Measurements from ENCODE around the gene CCDC88C. TPM values are rescaled to one million over a fixed set of nuclear protein-coding genes. Genes with fewer than 3 reads are reported as not detected.

The CCDC88C gene
- total and polyA plus RNA-seq, 12 donors: 2.2 to 8.4 (median 4.9) TPM

DNA sequence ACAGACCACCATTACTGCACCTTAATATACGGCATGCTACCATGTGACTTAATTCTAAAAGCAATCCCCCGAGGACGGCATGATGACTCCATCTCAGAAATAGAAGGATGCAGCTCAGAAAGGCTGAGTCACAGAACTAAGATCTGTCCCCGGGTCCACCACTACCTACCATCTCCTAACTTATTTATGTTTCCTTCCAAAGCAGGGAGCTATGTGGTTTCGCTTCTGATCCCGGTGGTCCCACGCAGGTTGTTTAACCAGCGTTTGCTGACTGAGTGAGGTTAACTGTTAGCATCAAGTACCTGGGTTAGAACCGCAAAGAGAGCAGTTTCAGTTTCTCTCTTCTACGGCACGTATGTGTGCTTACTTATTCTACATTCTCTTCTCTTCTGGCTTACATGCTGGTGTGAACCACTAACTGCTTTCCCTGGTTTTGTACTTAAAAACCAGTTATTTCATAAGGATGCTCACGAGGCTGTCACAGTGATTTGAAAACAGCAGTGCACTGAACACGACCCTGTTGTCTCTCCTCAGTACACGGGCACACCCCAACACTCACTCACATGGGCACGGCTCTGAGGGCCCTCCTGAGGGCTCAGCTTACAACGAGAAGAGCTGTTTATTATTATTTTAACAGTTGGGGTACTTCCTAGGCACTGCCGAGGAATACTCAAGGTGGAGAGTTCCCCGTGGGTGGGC, 66.7 kb downstream of the CCDC88C start:
- Histone ChIP-seq H3K4me3 (peak overlapping the region in 1 of 10 donors; percentile 34), H3K36me3 (no peaks in the 10 kb centered on the region), H3K27ac (peak overlapping the region in 1 of 10 donors; percentile 71), H3K9me3 (no peaks in the 10 kb centered on the region), H3K4me1 (peaks cover 0 to 80% (median 22%) of the 10 kb centered on the region in 9 donors), H3K27me3 (peaks cover 0 to 2% (median 0%) of the 10 kb centered on the region in 7 donors)
- DNase-seq (no peak), ATAC-seq (no peak)
- TF ChIP-seq, protein P1, sequence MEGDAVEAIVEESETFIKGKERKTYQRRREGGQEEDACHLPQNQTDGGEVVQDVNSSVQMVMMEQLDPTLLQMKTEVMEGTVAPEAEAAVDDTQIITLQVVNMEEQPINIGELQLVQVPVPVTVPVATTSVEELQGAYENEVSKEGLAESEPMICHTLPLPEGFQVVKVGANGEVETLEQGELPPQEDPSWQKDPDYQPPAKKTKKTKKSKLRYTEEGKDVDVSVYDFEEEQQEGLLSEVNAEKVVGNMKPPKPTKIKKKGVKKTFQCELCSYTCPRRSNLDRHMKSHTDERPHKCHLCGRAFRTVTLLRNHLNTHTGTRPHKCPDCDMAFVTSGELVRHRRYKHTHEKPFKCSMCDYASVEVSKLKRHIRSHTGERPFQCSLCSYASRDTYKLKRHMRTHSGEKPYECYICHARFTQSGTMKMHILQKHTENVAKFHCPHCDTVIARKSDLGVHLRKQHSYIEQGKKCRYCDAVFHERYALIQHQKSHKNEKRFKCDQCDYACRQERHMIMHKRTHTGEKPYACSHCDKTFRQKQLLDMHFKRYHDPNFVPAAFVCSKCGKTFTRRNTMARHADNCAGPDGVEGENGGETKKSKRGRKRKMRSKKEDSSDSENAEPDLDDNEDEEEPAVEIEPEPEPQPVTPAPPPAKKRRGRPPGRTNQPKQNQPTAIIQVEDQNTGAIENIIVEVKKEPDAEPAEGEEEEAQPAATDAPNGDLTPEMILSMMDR (IDR thresholded peaks at IDR 0.05): no peak
- intact Hi-C loops (cut with DNase I): loop anchor here in 1 of 10 donors (2.0 kb wide), 1 partner anchor 16 kb away; no protein-coding TSS in a partner anchor
- WGBS, 2 donors: 77 to 85% methylated on average over 18 of the region's 18 CpGs

DNA sequence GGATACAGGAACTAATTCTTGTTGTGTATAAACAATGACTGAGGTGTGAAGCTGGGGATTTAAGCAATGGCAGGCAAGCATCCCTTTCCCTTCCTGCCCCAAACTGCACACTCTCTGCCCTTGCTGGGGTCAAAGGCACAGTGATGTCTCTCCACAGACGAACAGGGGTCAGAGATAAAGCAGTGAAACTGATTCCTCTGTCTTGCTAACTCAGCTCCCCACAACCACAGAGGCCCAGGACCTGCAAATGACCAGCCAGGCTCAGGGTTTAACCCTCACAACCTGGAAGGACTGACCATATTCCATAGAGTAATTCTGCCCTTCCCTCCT, 67.2 kb downstream of the CCDC88C start:
- Histone ChIP-seq H3K4me3 (peak overlapping the region in 1 of 10 donors; percentile 34), H3K36me3 (no peaks in the 10 kb centered on the region), H3K27me3 (no peaks in the 10 kb centered on the region), H3K9me3 (no peaks in the 10 kb centered on the region), H3K27ac (peak overlapping the region in 1 of 10 donors; percentile 71), H3K4me1 (peaks cover 0 to 81% (median 22%) of the 10 kb centered on the region in 9 donors)
- DNase-seq: no peak
- WGBS, 2 donors: 81 to 83% methylated on average over 1 of the region's 1 CpG
- TF ChIP-seq, protein P1 (IDR thresholded peaks at IDR 0.05): no peak
- intact Hi-C loops (cut with DNase I): loop anchor here in 1 of 10 donors (2.0 kb wide), 1 partner anchor 16 kb away; no protein-coding TSS in a partner anchor
- no peak for ATAC-seq

DNA sequence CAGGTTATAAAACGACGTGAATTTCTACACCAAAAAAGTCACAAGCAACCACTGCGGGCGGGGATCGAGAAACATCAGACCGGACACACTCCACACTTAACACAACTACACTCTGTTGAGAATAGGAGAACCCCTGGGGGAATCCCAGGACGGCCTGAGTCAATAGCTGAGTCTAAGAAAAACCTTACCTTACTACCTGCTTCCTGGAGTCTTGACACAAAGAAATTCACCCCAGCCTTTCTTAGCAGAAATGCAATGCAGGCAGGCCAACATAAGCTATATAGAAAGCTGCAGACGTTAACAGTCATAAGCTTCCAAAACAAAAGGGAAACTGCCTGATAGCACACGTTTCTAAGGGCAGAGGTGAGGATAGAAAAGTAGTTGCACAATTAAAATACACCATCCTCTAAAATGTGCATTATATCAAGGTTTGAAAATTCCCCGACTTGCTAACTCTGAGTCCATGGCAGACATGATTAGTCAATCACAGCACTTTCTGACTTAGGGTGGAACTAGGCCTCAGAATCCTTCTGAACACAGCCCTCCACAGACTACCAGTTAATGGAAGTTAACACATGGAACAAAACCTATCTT, 68.0 kb downstream of the CCDC88C start:
- Histone ChIP-seq H3K27me3 (no peaks in the 10 kb centered on the region), H3K36me3 (no peaks in the 10 kb centered on the region), H3K4me1 (peaks cover 0 to 73% (median 22%) of the 10 kb centered on the region in 9 donors), H3K27ac (peak overlapping the region in 1 of 10 donors; percentile 27), H3K9me3 (no peaks in the 10 kb centered on the region), H3K4me3 (no peak overlapping the region)
- no peak for DNase-seq
- WGBS, 2 donors: 81 to 88% methylated on average over 10 of the region's 10 CpGs
- ATAC-seq: no peak
- intact Hi-C loops (cut with DNase I): loop anchor here in 1 of 10 donors (2.0 kb wide), 1 partner anchor 15 kb away; no protein-coding TSS in a partner anchor
- TF ChIP-seq, protein P1 (IDR thresholded peaks at IDR 0.05): no peak

DNA sequence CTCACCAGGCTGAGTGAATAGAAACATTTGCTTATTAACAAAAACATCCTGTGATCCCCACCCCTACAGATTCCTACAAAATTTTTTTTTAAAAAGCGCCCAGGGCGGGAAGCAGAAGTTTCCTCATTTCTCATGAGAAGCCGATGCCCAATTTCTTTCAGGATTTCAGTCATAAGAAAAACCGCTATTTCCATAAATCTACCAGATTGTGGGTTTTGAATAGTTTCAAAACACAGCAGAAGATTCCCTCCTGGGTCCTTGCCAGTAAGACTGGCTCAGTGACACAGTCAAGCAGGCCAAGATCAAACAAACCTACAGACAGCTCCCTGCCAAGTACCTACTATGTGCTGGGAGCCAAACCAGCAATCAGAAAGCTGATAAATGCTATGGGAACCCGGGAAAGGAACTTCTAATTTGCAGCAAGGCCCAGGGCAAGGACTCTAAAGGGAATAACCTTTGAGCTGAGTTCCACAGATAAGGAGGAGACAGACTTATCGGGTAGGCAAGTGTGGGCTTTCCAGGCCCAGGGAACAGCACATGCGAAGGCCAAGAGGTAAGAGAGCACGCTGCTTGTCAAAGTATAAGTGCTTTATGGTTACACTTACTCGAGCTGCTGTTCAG, 68.7 kb downstream of the CCDC88C start:
- Histone ChIP-seq H3K9me3 (no peaks in the 10 kb centered on the region), H3K4me3 (no peak overlapping the region), H3K4me1 (peaks cover 0 to 73% (median 23%) of the 10 kb centered on the region in 9 donors), H3K36me3 (no peaks in the 10 kb centered on the region), H3K27ac (peak overlapping the region in 3 of 10 donors; percentile 16 to 36 (median 27)), H3K27me3 (no peaks in the 10 kb centered on the region)
- intact Hi-C loops (cut with DNase I): no loop called here
- WGBS, 2 donors: 63 to 67% methylated on average over 9 of the region's 9 CpGs
- ATAC-seq (no peak), DNase-seq (no peak)
- TF ChIP-seq, protein P1 (IDR thresholded peaks at IDR 0.05): no peak

Data from heart right ventricle (tissue), 16 donors.